HG03558 (cell line): ENCODE measurements around the gene MS4A14.
"Not testable (repeated sequence)": the region's sequence is repeated elsewhere in the genome, so short reads cannot be mapped to it uniquely, and the experiment has no call there.

Experiments
- ATAC-seq: cut with Tn5 transposase; IDR thresholded peaks from one replicate; pipeline ENCODE4 v1.9.1; 2021; ENCODE audit warnings: moderate number of reproducible peaks; ENCODE audit not compliant: unreplicated experiment; ENCODE audit errors: extremely low read depth

Gene MS4A14

DNA sequence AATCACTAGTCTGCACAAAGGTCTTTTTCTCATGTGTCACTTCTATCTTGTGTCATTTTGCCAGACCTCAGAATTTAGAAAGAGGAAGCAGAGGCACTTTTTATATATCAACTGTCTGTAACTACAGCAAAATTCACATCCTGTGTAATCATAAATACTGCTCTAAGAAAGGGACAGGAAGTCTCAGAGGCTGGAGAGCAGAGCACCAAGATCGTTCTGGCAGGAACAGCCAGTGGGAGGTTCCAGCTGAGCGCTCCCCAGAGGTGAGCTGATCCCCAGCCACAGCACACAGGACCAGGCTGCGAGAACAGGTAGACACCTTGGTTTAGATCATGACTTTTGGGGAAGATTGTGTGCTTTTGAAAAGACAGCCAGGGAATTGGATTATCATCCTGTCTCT lies 17.9 kb upstream of the MS4A14 start, which contains the start of gene MS4A7:
Gene MS4A7 (plus strand): TSS at position 179 of the 400 bp plus-strand sequence. CDS start 4,610 bp downstream, outside the sequence.
- peak; percentile 87 for ATAC-seq

DNA sequence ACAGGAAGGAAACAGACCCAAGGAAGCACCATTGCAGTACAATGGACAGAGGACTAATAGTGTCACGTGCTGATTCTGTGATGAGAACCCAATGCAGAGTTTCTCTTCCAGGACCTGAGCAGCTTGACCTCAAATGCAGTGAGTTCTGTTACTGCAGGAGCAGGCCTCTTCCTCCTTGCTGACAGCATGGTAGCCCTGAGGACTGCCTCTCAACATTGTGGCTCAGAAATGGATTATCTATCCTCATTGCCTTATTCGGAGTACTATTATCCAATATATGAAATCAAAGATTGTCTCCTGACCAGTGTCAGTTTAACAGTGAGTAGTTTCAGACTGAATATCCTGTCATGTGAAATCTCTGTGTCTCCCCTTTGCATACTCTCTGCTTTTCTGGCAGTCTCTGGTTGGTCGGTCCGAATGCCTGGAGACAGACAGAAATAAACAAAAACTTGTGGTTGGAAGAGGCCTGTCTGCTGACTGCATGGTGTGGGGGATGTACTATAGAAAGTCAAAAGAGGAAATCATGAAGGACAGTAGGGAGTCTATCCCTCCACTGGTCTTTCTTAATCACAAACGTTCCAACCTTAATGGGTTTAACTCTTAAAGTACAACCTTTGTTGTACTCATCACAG lies 6.9 kb upstream of the MS4A14 start:
- peak; percentile 72 for ATAC-seq

DNA sequence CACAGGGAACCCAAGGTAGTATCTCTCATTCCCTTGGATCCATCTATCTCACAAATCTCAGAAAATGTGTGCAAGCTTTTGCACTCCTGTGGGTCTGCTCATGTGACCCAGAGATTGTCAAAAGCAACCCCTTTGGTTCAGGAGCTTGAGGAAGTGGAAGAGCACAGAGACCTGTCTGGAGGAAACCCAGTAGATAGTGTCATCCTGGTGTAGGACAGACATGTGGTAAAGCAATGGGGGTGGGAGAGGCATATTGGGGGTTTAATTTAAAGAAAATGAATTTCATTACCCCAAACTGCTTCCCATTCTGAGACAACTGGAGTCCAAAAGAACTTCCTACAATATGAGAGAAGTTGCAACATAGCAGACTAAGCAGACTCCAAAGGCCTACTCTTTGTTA lies 5.8 kb upstream of the MS4A14 start:
- no peak for ATAC-seq

DNA sequence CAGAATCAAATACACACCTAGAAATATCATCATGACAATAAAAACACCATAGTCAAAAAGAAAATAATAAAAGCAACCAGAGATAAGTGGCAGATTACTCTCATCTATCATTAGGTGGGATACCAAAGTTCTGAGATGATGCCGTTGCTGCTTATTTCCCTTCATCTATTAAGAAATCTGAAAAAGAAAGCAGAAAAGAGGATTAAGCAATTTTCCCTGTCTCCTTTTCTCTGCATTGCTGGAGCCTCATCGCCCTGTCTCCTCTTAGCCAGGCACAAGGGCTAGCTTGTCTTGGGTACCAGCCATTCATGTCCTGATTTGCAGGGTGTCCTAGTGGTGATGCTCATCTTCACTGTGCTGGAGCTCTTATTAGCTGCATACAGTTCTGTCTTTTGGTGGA lies 3.9 kb upstream of the MS4A14 start:
- ATAC-seq = no peak

DNA sequence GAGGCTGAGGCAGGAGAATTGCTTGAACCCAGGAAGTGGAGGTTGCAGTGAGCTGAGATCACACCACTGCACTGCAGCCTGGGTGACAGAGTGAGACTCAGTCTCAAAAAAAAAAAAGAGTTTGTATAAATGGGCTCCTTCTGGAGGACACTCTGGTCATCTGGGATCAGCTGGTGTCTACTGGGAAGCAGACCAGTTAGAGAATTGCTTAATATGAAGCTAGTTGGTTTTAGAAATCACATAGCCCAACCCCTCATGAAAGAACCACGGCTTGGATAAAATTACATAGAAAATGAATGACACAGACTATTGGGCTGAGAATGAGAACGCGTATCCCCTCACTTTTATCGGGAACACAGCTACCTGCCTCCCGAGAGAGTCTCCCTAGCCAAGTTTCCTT lies 3.2 kb upstream of the MS4A14 start:
- no peak for ATAC-seq

DNA sequence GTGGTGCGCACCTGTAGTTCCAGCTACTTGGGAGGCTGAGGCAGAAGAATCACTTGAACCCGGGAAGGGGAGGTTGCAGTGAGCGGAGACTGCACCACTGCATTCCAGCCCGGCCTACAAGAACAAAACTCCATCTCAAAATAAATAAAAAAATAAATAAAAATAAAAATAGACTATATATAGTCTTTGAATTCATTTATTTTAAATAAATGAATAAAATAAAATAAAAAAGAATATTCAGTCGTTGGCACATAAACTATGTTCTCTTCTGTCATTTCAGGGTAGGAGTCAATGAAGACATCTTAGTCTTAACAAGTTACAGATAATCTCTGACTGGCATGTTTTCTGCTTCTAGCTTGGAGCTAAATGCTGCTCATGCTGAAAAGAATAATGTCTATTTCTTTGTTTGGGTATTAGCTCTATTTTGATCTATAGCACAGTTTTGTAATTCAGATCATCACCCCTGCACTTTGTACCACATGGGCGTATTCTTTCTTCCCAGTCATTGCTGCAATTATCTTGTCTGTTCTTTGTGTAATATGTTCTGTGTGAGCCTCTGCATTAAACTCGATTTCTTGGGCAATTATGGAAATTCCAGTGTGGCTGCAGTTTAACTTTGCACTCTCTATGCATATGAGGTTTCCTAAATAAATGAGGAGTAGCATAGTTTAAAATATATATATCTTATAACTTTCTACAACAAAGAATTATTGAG lies 1.4 kb upstream of the MS4A14 start:
- no peak for ATAC-seq

DNA sequence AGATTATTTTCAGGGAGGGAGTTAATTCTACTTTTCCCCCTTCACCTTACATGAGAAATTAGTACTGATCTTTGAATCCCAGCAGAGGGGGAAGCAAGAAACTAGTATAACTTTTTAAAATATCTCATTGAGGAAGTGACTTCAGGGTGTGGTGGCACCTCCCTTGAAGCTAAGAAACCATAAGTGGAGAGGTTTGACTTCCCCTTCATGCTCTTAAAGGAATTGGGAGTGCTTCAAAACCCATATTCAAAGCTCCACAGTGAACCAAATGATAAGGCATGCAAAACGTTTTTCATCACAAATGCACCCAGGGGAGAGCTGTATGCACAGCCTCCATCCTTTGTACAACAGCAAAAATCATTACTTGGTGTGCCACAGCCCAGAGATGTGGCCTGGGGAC lies 540 bp downstream of the MS4A14 start:
- ATAC-seq = peak; percentile 59

DNA sequence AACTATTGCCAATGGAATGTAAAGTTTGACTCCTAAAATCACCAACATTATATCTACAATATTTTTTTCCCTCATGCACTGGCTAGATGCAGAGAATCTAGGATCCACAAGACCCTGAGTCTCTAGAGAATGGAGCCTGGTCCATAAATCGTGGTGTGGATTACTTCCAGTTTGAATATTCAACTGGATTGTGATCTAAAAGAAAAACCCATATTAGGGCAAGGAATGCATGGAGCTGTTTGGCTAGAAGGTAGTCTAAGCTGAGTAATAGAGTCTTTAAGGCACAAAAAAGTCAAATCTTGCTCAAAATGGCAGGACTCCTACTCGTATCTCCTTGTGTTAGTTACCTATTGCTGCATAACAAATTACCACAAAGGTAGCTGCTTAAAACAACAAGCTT lies 23.8 kb downstream of the MS4A14 start:
- ATAC-seq = no peak

DNA sequence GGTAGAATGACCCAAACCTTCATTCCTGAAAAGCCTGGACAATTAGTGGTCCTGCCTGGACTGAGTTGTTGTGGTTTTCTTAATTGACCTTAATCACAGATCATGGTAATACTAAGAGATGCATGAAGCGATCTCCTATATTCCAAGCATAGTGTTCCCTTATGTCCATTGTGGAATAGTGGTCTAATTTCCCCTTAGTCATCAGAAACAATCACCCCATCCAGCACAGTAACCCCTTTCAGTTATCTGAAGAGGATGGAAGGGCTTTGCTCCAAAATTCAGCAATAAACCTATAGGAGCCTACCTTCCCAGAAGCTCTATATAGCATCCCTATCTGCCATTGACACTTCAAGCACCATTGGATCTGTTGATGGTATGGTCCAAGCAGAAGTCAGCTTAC lies 26.4 kb downstream of the MS4A14 start:
- ATAC-seq = no peak

DNA sequence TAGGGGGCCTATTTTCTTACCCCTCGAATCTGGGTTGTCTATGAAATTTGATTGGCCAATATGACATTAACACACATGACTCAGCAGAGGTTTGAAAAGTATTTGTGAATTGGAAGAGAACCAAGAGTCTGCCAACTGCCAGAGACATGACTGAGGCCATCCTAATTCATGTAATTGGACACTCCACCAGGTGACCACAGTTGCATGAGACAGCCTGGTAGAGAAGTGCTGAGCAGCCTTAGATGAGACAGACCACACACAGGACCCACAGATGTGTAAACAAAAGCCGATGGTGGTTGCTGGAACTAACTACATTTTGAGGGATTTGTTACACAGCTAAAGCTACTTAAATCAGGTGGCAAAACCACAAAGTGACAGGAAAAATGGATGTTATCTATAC lies 32.3 kb downstream of the MS4A14 start:
- no peak for ATAC-seq

DNA sequence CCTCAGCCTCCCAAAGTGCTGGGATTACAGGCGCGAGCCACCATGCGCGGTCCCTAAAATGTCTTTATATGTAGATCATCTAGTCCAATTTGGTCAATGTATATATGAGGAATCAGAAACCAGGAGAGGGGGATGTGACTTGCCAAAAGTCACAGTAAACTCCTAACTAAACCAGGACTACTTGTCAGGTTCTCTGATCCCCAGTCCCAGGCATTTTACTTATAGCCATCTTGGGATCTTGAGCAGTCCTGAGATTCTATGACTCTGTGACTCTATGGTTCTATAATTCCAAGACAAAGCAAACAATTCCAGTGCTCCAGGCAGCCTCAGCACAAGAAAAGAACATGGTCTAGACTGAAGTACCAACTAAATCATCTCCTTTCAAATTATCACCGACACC lies 33.0 kb downstream of the MS4A14 start, which contains the start of gene MS4A5:
Gene MS4A5 (plus strand): TSS at position 301 of the 400 bp plus-strand sequence. CDS start 103 bp downstream, outside the sequence.
- ATAC-seq = no peak

DNA sequence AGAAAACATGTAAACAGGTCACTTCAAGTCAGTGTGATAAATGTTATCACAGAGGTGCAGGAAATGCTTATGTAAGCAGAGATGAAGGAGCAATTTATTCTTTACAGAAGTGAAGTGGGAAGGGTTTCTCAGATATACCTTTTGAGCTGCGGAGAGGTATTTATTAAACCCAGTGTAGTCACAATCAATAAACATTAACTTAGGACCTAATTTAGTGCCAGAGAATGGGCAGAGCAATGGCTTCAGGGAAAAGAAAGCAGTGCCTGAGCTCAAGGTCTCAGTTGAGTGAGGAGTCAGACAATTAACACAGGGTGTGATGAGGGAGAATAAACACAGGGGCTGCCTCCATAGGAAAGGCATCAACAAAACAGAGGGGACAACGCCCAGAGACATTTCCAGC lies 35.0 kb downstream of the MS4A14 start:
- no peak for ATAC-seq

DNA sequence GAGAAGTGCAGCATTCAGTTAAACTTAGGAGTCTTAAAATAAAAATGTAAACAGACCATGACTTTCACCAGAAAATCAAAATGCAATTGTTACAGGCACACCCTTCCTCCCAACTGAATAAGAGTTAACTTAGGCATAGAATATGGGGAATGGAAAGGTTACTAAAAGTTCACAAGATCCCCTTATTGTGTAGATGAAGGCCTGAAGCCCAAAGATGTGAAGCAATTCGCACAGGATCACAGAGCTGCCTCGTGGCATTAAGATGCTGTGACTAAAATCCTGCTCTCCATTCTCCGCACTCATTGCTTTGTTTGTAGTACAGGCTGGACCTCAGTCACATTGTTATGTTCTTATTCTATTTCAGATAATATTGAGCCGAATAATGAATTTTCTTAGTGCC lies 37.1 kb downstream of the MS4A14 start:
- ATAC-seq = no peak

DNA sequence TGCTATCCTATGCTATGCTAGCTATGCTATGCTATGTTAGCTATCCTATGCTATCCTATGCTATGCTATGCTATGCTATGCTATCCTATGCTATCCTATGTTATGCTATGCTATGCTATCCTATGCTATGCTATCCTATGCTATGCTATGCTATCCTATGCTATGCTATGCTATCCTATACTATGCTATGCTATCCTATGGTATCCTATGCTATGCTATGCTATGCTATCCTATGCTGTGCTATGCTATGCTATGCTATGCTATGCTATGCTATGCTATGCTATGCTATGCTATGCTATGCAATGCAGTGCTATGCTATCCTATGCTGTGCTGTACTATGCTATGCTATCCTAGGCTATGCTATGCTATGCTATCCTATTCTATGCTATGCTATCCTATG lies 50.8 kb downstream of the MS4A14 start:
- ATAC-seq = no peak

DNA sequence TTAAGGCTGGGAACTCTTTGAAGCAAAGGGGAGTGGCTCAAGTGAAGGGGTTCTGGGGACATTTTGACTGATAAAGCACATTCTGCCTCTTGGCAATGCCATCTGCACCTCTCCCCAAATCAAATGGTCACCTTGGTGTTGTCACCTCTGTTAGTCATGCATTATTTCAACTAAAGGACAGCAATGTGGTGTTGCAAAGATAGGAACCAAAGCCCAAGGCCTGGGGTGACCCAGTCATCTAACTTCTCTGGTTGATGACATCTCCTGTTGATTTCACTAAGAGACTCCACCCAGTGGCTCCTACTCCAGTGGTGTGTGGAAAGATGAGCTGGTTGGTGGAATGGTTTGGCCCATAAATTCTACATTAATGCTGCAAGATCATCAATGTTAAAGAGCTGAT lies 51.6 kb downstream of the MS4A14 start:
- ATAC-seq = no peak

DNA sequence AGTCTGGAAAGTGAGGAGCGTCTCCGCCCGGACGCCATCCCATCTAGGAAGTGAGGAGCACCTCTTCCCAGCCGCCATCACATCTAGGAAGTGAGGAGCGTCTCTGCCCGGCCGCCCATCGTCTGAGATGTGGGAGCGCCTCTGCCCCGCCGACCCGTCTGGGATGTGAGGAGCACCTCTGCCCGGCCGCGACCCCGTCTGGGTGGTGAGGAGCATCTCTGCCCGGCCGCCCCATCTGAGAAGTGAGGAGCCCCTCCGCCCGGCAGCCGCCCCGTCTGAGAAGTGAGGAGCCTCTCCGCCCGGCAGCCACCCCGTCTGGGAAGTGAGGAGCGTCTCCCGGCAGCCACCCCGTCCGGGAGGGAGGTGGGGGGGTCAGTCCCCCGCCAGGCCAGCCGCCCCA lies 54.9 kb downstream of the MS4A14 start:
- ATAC-seq = not testable (repeated sequence)

DNA sequence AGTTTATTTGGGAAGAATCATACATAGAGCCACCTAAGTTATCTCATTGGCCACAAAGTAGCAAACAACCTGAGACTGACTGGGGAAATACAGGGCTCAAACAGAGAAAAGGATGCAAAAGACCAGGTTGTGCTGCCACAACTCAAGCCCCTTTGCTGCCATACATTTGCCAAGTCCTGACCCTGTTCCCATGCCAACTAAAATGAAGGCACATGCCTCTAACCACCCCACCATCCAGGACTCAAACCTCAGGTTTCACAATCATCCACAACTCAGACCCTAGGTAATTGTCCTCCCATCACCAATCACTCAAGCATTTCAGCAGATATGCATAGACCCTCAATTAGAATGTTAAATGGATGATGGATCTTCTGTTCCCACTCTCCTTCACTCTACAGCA lies 58.0 kb downstream of the MS4A14 start:
- ATAC-seq = no peak

DNA sequence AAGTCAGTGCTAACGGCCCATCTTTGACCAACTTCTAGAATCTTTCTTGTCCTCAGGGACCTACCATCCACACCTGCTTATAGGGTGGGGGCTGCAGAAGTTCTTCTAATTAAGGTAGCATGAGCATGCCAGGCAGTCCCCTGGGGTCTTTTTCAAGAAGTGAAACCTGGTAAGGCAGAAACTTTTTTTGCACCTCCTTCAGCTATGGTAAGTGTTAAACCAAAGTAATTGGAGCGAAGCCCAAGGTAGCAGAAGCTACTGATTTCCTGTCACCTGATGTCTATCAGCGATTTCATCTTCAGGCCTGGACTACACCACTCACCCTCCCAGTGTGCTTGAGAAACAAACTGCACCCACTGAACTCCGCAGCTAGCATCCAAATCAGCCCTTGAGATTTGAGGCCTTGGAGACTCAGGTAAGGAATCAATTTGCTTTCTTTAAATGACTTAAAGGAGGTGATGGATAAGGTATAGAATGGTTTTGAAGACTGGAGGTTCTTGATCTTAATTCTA lies 59.3 kb downstream of the MS4A14 start, which contains the start of gene MS4A1:
Gene MS4A1 (plus strand): TSS at position 317 of the 512 bp plus-strand sequence. CDS start 6,528 bp downstream, outside the sequence.
- peak; percentile 72 for ATAC-seq

DNA sequence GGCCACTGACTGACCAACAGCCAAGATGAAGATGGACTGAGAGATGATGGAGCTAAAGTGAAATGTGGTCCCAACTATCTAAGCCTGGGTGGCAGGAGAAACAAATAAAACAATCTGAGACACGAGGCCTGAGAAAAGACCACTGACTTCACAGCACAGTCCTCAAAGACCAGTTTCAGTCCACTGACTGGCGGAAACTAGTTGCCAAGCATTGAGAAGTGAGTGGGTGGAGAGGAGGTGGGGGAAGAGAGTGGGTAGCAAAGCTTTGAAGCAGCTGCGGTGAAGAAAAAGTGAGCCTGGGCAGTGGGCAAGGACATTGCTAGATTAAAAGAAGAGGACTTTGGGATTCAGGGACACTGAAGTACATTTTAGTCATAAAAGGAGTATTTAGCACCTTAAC lies 61.3 kb downstream of the MS4A14 start:
- peak; percentile 26 for ATAC-seq

DNA sequence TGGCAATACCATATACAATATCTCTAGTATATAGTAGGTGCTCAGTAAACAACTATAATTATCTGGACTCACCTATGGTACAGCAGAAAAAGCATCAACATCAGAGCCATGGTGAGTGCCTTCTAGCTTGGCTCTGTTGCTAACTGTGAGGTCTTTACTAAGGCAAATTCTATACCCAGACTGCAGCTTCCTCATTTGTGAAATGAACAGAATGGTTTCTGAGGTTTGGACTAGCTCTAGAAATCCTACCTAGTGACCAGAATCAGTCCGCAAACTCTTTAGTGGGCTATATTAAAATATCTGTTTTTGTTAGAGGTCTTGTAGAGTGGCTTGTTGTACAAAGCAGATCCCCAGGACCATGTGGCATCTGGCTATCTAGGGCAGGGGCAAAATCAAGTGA lies 63.1 kb downstream of the MS4A14 start:
- ATAC-seq = no peak
